Neuron (in vitro differentiated cells): Measurements from ENCODE around the gene FYCO1.

Source experiments
- H2AFZ ChIP-seq: one replicate; pipeline ENCODE4 v1.6.1; 2013; ENCODE audit warnings: low read depth, mild to moderate bottlenecking, inconsistent platforms, low read length, moderate library complexity
- H3K27me3 ChIP-seq: one replicate; pipeline ENCODE4 v1.6.1; 2013; ENCODE audit warnings: low read length; ENCODE audit not compliant: insufficient read depth
- H3K36me3 ChIP-seq: one replicate; pipeline ENCODE4 v1.6.1; 2013; ENCODE audit warnings: low read length; ENCODE audit not compliant: insufficient read depth
- H3K4me1 ChIP-seq: one replicate; pipeline ENCODE4 v1.6.1; 2013; ENCODE audit warnings: low read length; ENCODE audit not compliant: insufficient read depth
- H3K4me3 ChIP-seq: 2 replicates; pipeline ENCODE4 v1.5.1; 2013; ENCODE audit warnings: mild to moderate bottlenecking, low read length, moderate library complexity
- H3K9me3 ChIP-seq: one replicate; pipeline ENCODE4 v1.6.1; 2013; ENCODE audit warnings: low read length

FYCO1 gene

DNA sequence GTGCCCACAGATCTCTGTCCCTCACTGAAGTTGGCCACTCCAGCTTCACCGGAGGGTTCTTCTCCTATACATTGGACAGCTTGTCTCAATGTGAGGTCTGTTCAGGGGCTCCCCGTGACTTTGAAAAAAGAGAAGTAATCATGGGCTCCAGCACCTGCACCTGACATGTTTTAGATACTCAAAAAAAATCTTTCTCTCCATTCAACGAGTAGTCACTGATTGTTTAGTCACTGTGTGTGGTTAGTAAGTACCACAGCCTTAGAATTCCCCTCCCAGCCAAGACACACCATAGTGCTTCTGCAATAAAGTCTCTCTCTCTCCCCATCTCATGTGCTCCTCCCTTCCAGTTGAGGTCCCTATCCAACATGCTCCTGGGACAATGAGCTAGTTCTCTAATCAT is 90.7 kb downstream of the FYCO1 start:
- H3K9me3 ChIP-seq = peaks cover 9% of the 10 kb centered on the region
- H3K27me3 ChIP-seq = no peaks in the 10 kb centered on the region
- no peaks in the 10 kb centered on the region for H3K4me1 ChIP-seq
- no peaks in the 10 kb centered on the region for H3K36me3 ChIP-seq
- no peak overlapping the region for H3K4me3 ChIP-seq
- H2AFZ ChIP-seq = no peak overlapping the region

DNA sequence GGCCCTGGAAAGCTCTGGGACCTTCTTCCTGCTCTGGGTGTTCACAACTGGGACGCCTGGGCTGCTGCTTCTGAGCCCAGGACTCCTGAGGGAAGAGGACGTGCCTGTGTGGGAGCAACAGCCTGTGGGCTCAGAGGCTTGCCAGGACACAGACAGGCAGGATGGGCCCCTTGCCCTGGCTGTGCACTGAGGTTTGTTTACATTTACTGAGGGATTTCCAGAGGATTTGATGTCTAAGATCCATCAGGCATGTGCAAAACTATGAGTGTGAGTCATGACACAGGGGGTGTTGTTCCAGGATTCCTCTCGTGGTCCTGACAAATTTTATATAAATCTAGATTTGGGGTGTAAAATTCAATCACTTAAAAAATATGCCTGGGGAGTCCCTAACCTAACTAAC is 98.7 kb downstream of the FYCO1 start:
- H3K4me3 ChIP-seq = no peak overlapping the region
- H3K4me1 ChIP-seq = no peaks in the 10 kb centered on the region
- H3K36me3 ChIP-seq = no peaks in the 10 kb centered on the region
- H3K27me3 ChIP-seq = no peaks in the 10 kb centered on the region
- H2AFZ ChIP-seq = no peak overlapping the region
- no peaks in the 10 kb centered on the region for H3K9me3 ChIP-seq

DNA sequence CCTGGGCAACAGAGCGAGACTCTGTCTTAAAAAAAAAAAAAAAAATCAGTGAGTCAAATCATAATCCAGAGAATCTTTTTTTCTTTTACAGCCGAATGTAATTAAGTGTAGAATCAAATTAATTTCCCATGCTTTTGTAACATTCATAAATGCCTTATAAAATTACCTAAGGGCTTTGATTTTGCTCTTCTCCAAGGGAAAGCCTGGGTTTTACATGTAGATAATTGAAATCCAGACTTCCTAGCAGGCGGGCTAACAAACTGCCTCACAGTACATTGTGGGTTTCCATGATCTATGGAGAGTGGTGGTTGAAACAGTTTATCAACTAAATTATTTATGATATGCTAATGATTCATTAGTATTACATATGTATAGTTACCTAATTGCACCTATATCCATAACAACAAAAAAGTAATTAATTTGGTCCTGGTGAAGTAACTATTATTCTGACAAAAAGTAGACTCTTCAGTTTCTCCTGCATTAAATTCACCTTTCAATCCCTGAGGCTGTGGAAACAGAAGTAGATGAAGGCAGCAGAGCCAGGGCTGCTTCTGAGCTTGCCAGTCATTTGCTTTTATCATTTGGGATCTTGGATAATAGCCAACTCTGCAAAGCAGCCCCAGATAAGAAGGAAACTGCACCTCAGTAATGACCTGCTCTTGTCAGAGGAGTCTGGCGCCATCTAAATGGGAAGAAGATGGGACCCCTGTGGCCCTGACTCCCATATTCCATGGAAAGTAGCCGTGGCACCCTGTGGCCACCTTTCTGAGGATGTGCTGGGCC is 99.7 kb downstream of the FYCO1 start:
- Histone ChIP-seq H3K9me3 (no peaks in the 10 kb centered on the region), H3K27me3 (no peaks in the 10 kb centered on the region), H3K4me1 (no peaks in the 10 kb centered on the region), H3K4me3 (no peak overlapping the region), H2AFZ (no peak overlapping the region), H3K36me3 (no peaks in the 10 kb centered on the region)

DNA sequence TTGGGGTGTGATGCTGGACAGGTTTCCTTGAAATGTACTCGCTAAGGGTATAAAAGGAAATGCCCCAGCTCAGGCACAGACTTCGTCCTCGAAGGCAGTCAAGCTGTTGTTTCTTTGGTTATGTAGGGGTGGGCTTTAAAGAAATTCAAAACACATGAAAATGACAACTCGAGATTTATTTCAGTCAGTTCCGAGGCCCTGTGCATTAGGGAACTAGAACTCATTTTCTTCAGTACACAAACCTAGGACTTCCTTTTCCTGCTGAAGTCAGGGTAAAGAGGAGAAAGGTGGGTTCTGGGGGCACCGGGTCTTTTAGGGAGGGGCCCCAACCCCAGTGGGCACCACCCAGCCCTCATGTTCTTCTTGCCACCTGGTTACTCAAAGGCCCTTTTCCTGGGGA is 101.6 kb downstream of the FYCO1 start:
- Histone ChIP-seq H3K36me3 (no peaks in the 10 kb centered on the region), H2AFZ (no peak overlapping the region), H3K4me3 (no peak overlapping the region), H3K9me3 (no peaks in the 10 kb centered on the region), H3K4me1 (no peaks in the 10 kb centered on the region), H3K27me3 (no peaks in the 10 kb centered on the region)

DNA sequence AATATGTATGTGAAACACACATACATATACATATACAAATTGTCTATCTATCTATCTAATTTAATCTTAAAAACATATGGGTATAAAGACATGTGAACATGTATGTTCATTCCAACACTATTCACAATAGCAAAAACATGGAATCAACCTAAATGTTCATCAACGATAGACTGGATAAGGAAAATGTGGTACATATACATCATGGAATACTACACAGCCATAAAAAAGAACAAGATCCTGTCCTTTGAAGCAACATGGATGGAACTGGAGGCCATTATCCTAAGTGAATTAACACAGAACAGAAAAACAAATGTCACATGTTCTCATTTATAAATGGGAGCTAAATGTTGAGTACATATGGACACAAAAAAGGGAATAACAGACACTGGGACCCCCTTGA is 103.5 kb downstream of the FYCO1 start:
- Histone ChIP-seq H3K4me3 (no peak overlapping the region), H3K9me3 (no peaks in the 10 kb centered on the region), H3K36me3 (no peaks in the 10 kb centered on the region), H3K27me3 (no peaks in the 10 kb centered on the region), H2AFZ (no peak overlapping the region), H3K4me1 (no peaks in the 10 kb centered on the region)

DNA sequence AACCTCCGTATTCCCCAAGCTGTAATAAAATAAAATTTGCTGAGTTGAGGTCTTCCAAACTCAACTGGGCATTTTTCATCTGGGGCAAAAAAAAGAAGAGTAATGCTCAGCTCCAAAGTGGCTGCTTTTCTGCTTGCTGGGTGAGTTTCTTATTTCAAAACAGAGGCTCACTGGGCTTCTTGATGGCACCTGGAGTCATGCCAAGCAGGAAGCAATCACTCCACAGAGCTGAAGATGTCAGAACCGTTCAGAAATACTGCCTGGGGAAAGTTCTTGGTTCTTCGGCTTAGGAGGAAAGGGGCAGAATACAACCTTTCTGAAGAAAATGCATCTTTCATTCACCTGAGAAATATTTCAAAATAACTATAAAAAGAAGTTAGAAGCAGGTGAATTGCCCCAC is 105.2 kb downstream of the FYCO1 start:
- Histone ChIP-seq H3K9me3 (no peaks in the 10 kb centered on the region), H2AFZ (no peak overlapping the region), H3K27me3 (no peaks in the 10 kb centered on the region)

DNA sequence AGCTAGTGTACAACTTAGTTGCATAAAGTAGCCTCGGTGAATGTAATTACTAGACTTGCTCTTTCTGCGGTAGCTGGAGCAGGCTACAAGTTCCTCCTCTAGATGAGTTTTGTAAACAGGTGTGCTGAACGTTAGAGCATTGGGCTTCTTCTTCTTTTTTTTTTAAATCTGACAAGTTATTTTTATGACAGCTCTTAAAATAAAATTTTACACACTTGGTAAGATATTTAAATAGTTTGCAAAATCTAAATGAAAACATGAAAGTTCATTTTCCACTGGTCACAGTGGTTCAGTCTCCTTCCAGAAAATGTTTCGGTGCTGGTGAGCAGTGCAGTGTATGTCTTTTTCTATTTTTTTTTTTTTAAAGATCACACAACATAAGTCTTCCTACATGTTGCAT is 106.3 kb downstream of the FYCO1 start:
- no peaks in the 10 kb centered on the region for H3K9me3 ChIP-seq
- H2AFZ ChIP-seq = no peak overlapping the region
- no peaks in the 10 kb centered on the region for H3K27me3 ChIP-seq
- H3K4me1 ChIP-seq = no peaks in the 10 kb centered on the region
- H3K4me3 ChIP-seq = no peak overlapping the region
- no peaks in the 10 kb centered on the region for H3K36me3 ChIP-seq

More for the DNA sequence above, 105.2 kb downstream of the FYCO1 start:
- Histone ChIP-seq H3K4me1 (no peaks in the 10 kb centered on the region), H3K4me3 (no peak overlapping the region), H3K36me3 (no peaks in the 10 kb centered on the region)

DNA sequence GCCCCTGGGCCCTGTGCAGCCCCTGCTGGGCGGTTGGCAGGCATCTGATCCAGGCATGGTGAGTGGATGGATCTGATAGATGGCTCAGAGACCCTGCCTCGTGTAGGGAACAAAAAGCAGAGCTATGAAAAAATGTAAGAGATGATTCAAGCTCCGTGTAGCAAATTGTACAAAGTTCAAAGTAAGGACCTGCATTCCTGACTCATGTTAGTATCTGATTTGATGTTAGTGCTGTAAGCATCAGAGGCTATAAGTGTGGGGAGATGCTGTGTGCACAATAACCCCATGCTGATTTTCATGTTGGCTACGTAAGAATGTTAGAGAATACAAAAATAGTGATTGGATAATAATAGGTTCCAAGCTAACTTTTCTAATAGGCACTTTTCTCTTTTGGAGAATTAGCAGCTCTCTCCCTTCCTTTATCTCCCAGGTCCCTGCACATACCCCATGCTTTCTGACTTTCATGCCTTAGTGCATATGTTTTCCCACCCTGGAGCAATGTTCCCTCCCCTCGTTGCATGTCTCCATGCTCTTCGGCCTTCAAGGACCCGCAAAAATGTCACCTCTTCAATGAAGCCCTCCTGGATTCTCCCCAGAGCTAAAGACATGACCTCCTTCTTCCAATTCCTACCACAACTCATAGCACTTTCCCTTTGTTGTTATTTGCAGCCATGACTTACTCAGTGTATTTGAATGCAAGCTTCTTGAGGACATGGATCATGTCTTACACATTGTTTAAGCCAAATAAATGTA is 107.7 kb downstream of the FYCO1 start:
- Histone ChIP-seq H3K9me3 (no peaks in the 10 kb centered on the region), H3K27me3 (peaks cover 3% of the 10 kb centered on the region), H3K4me1 (peaks cover 4% of the 10 kb centered on the region), H3K4me3 (no peak overlapping the region), H2AFZ (no peak overlapping the region), H3K36me3 (no peaks in the 10 kb centered on the region)

DNA sequence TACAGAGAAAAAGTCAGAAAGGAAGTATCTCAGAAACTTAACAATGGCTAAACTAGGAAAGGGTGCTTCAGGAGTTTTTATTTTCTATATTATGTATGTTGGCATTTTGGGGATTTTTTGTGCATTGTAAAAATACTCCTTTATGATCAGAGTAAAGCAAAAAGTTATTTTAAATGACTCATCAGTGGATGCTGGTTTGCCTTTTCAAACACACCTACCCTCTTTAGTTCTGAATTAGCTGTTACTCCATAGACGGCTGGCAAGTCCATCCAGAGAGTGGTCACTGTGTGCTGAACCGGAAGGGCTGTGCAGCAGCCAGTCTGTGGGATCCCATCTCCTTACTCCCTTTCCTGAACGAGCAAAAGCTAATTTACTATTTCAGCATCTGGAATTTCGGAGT is 108.3 kb downstream of the FYCO1 start:
- Histone ChIP-seq H2AFZ (no peak overlapping the region), H3K27me3 (peaks cover 3% of the 10 kb centered on the region), H3K9me3 (no peaks in the 10 kb centered on the region), H3K36me3 (no peaks in the 10 kb centered on the region), H3K4me1 (peaks cover 4% of the 10 kb centered on the region), H3K4me3 (no peak overlapping the region)

DNA sequence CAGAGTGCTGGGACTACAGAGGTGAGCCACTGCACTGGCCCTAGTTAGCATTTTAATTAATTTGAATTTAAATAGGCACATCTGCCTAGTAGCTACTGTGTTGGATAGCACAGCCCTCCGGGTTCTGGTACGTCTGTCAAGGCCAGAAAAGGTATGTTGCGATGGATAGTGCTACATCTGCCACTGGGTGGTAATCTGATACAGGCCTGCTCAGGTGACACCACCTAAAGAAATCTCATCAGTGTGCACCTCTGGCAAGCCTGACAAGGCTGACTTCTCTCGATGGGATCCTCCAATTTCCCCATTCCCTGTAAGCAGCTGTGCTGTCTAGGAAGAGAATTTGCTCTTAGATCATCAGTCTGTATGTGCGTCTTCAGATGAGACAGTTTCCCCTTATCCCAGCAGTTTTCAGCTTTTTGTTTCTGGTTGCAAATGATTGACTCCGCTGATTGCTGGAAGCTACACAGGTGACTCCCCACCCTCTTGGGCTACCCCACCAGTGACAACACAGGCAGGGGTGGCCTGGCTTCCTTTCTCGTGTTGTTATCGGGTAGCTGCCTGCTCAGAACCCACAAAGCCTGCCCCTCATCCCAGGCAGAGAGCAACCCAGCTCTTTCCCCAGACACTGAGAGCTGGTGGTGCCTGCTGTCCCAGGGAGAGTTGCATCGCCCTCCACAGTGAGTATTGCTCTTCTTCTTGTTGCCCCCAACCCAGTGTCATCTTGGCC is 109.5 kb downstream of the FYCO1 start, which contains the start of gene CCR9:
CCR9 (plus strand) TSS at position 565 of the 727 bp plus-strand sequence. CDS start 8,391 bp downstream, outside the sequence.
- Histone ChIP-seq H2AFZ (no peak within 1 kb of the TSS), H3K4me1 (peaks cover 4% of the 10 kb centered on the region), H3K36me3 (no peaks in the 10 kb centered on the region), H3K9me3 (no peaks in the 10 kb centered on the region), H3K4me3 (no peak within 1 kb of the TSS), H3K27me3 (peaks cover 3% of the 10 kb centered on the region)

DNA sequence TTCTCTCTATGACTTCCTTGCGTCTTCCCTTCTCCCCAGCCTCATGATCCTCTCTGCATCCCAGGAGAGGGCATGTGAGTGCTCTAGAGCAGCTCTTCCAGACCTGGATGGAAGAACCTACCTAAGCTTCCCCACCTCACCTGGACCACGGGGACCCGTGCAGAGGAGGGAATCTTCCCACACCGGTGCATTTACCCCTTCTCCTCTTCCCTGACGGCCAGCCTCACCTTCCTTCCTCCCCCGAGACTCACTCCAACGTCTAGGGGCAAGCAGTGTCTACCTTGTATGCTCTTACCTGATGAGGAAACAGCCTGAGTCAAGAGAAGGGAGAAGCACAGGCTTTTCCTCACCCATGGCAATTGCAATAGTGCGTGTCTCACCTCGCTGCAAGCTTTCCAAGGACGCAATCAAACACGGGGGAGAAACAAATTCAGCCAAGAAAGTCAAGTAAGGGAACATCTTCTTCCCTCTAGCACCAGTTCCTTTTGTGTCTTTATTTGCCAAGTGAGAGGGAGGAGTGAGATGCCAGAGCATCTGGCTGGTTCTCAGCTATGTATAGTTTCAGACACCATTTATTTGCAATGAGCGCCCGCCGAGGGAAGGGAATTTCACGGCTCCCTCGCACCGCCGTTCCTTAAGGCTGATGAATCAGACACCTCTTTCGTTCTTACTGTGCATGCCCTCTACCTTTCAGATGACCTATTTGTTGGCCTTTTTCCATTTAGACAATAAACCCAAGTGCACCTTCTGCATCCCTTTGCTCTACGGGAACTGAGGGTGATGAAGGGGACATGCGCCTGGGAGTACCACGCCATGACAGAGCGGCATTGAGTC is 111.0 kb downstream of the FYCO1 start:
- Histone ChIP-seq H3K36me3 (no peaks in the 10 kb centered on the region), H3K27me3 (peaks cover 3% of the 10 kb centered on the region), H3K9me3 (no peaks in the 10 kb centered on the region), H3K4me1 (peaks cover 4% of the 10 kb centered on the region), H2AFZ (no peak overlapping the region), H3K4me3 (no peak overlapping the region)

DNA sequence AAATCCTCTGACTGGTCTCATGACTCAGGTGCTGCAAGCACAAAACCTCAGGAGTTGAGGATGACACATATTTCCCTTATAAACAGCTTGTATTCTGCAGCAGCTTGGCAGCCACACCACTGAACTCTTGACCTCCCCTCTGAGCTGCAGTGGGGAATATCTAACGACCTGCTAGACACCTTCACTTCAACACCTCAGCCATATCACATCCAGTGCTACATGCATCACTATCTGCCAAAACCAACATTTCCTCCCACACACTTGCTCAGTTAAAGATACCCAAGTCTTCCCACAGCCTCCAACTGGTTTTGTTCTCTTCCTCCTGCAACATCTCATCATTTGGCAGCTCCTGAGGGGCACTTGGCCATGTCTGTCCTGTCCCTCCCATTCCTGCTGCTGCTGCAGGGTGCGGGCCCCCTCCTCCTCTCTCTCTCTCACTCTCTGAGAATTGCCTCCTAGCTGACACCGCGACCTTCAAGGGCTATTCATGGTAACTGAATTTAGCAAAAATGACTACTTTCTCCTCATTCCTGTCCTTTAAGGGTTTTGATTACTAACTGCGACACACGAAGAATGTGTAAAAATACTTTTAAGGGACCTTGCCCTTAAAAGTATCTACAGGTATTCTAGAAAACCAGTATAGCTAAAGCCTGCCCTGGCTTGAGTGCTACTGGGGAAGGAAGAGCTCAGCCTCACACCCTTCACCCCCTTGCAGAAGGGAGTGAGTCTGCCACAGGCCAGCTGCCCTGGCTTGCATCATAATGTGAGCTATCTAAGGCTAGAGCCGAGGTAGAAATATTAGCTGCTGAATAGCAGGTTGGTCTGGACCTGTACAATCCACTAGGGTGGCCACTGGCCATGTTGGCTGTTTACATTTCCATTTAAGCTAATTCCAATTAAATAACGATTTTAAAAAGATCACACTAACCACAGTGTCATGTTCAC is 114.3 kb downstream of the FYCO1 start:
- no peak overlapping the region for H3K4me3 ChIP-seq
- H3K36me3 ChIP-seq = no peaks in the 10 kb centered on the region
- peaks cover 3% of the 10 kb centered on the region for H3K27me3 ChIP-seq
- H2AFZ ChIP-seq = no peak overlapping the region
- H3K9me3 ChIP-seq = no peaks in the 10 kb centered on the region
- H3K4me1 ChIP-seq = peaks cover 4% of the 10 kb centered on the region
